Measurements from ENCODE around the gene CCND1.

CCND1 gene

GRCh38 chr11:69640995-69641581 is at the start of gene CCND1:
TSS of gene CCND1 (plus strand) at chr11:69641156. CDS start at chr11:69641314, 158 bp downstream.
- DNase-seq (ENCODE audit: low read depth, low spot score) = no peak

- no peak for DNase-seq (ENCODE audit: low read depth, low spot score)
Measured at GRCh38 chr11:69592986-69593650, 47.8 kb upstream of the CCND1 start.

GRCh38 chr11:69593851-69594250 is 47.1 kb upstream of the CCND1 start:
- DNase-seq (ENCODE audit: low read depth, low spot score) = no peak

- no peak for DNase-seq (ENCODE audit: low read depth, low spot score)
Measured at GRCh38 chr11:69594481-69594880, 46.5 kb upstream of the CCND1 start.

- DNase-seq (ENCODE audit: low read depth, low spot score) = no peak
Measured at GRCh38 chr11:69595805-69596665, 44.9 kb upstream of the CCND1 start.

- no peak for DNase-seq (ENCODE audit: low read depth, low spot score)
Measured at GRCh38 chr11:69598147-69598546, 42.8 kb upstream of the CCND1 start.

- DNase-seq (ENCODE audit: low read depth, low spot score) = no peak
Measured at GRCh38 chr11:69599502-69599901, 41.5 kb upstream of the CCND1 start.

GRCh38 chr11:69600001-69600400 is 41.0 kb upstream of the CCND1 start:
- no peak for DNase-seq (ENCODE audit: low read depth, low spot score)

GRCh38 chr11:69601011-69601975 is 39.7 kb upstream of the CCND1 start:
- DNase-seq (ENCODE audit: low read depth, low spot score) = no peak

GRCh38 chr11:69603111-69603836 is 37.7 kb upstream of the CCND1 start:
- no peak for DNase-seq (ENCODE audit: low read depth, low spot score)

GRCh38 chr11:69604055-69604454 is 36.9 kb upstream of the CCND1 start:
- DNase-seq (ENCODE audit: low read depth, low spot score) = no peak

GRCh38 chr11:69605737-69606526 is 35.0 kb upstream of the CCND1 start:
- DNase-seq (ENCODE audit: low read depth, low spot score) = no peak

GRCh38 chr11:69609351-69609750 is 31.6 kb upstream of the CCND1 start:
- no peak for DNase-seq (ENCODE audit: low read depth, low spot score)

- DNase-seq (ENCODE audit: low read depth, low spot score) = no peak
Measured at GRCh38 chr11:69611548-69612526, 29.1 kb upstream of the CCND1 start.

- DNase-seq (ENCODE audit: low read depth, low spot score) = no peak
Measured at GRCh38 chr11:69613594-69613993, 27.4 kb upstream of the CCND1 start.

GRCh38 chr11:69614085-69614484 is 26.9 kb upstream of the CCND1 start:
- DNase-seq (ENCODE audit: low read depth, low spot score) = no peak

GRCh38 chr11:69615545-69616278 is 25.2 kb upstream of the CCND1 start:
- DNase-seq (ENCODE audit: low read depth, low spot score) = no peak

GRCh38 chr11:69617220-69617619 is 23.7 kb upstream of the CCND1 start:
- DNase-seq (ENCODE audit: low read depth, low spot score) = no peak

Data from activated CD4-positive, CD25-positive, alpha-beta regulatory T cell treated with anti-CD3 and anti-CD28 coated beads, Interleukin-2, amount 50 U/mL, for 16 hours (primary cell).